ENCODE results near the gene SEZ6L. TPM values are rescaled to one million over a fixed set of nuclear protein-coding genes. Genes with fewer than 3 reads are reported as not detected.

Gene SEZ6L
- total RNA-seq, 4 donors from 2014 or later: 0.10 to 0.13 TPM; not detected in 2

DNA sequence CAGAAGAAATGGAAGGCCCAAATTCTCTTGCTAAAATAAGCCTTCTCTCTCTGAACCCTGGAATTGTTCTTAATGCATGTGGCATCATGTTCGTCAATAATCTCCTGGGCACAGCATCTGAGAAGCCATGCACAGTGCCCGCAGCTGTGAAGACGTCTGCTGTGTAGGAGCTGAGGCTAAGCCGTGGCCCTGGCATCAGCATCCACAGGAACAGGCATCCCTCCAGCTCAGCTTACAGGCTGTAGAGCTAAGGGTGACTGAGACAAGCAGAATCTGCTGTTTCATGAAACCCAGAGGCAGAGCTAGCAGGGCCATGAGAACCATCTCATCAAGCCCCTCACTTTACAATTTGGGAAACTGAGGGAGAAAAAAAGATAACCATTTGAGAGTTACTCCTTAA lies 60.6 kb downstream of the SEZ6L start:
- no peak for TF ChIP-seq POLR2A (IDR thresholded peaks at IDR 0.05)
- TF ChIP-seq, protein P1, sequence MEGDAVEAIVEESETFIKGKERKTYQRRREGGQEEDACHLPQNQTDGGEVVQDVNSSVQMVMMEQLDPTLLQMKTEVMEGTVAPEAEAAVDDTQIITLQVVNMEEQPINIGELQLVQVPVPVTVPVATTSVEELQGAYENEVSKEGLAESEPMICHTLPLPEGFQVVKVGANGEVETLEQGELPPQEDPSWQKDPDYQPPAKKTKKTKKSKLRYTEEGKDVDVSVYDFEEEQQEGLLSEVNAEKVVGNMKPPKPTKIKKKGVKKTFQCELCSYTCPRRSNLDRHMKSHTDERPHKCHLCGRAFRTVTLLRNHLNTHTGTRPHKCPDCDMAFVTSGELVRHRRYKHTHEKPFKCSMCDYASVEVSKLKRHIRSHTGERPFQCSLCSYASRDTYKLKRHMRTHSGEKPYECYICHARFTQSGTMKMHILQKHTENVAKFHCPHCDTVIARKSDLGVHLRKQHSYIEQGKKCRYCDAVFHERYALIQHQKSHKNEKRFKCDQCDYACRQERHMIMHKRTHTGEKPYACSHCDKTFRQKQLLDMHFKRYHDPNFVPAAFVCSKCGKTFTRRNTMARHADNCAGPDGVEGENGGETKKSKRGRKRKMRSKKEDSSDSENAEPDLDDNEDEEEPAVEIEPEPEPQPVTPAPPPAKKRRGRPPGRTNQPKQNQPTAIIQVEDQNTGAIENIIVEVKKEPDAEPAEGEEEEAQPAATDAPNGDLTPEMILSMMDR (IDR thresholded peaks at IDR 0.05 in 4 of 5, conservative IDR thresholded peaks at IDR 0.05 in 1 of 5): no peak
- in situ Hi-C loops (cut with MboI; ENCODE audit: low sequenced_read_pairs in 4 of 4): no loop called here
- H3K9me3 ChIP-seq: no peaks in the 10 kb centered on the region
- intact Hi-C loops (cut with DNase I; ENCODE audit: low total_unique reads): loop anchor here (10.0 kb wide), 1 partner anchor 55 kb away; no protein-coding TSS in a partner anchor
- ATAC-seq (peak; percentile 56 to 71), DNase-seq (peak; percentile 29 to 50)
- H3K4me1 ChIP-seq: peaks cover 61 to 65% of the 10 kb centered on the region in 2 donors
- H3K27me3 ChIP-seq: no peaks in the 10 kb centered on the region
- peak overlapping the region in 3 of 4 donors; percentile 15 to 68 (median 35) for H3K27ac ChIP-seq
- no peaks in the 10 kb centered on the region for H3K36me3 ChIP-seq
- H3K4me3 ChIP-seq: no peak overlapping the region

DNA sequence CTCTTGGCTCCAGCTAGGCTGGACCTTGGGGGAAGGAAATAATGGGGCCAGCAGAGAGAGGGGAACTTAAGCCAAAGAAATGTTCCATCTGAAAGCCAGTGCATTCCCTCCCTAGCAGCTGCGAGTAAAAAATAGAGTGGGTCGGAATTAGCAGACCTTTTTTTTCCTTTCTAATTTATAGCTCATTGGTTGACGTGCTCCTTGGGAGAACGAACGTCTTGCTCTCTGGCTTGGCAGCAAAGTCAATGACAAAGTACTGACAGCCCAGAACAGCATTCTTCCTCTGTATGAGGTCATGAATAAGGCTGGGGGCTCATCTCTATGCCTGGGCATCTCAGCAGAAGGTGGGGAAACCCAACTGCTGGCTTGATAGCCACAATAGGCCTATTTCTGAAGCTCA lies 65.0 kb downstream of the SEZ6L start:
- H3K27me3 ChIP-seq: no peaks in the 10 kb centered on the region
- intact Hi-C loops (cut with DNase I; ENCODE audit: low total_unique reads): no loop called here

DNA sequence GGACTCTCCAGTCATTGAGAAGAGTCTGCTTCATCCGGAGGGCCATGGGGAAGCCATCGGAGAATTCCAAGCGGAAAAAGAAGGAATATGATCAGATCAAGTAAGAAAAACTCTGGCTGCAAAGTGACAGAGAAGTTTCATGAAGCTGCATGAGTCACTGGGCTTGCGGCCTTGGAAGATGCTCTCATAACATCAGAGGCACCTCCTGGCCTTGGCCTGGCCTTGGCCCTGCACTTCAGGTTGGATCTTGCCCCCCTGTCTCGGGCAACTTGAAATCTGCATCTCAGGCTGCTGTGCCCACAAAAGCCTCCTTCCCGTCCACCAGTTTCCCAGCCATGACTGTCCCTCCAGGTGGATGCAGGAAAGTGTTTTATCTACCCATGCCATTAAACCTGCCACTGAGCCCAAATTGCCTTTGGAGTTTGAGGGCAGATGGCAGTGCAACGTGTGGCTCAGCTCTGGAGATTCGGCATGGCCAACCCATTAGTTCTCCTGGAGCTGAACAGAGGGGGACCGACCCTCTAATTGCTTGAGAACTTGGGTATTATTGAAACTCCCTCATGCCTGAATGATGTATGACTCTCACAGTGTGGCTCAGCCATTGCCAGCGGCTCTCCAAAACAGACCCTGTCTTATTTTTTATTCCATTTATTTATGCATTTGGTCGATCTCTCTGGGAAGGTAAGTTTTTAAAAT lies 66.7 kb downstream of the SEZ6L start:
- ATAC-seq (no peak), DNase-seq (peak in 1 of 2 donors; percentile 11)
- Histone ChIP-seq H3K36me3 (no peaks in the 10 kb centered on the region), H3K27ac (peak overlapping the region in 1 of 4 donors; percentile 55), H3K9me3 (no peaks in the 10 kb centered on the region), H3K4me1 (peaks cover 36 to 38% of the 10 kb centered on the region in 2 donors), H3K27me3 (no peaks in the 10 kb centered on the region), H3K4me3 (no peak overlapping the region)
- TF ChIP-seq, protein P1 (IDR thresholded peaks at IDR 0.05 in 4 of 5, conservative IDR thresholded peaks at IDR 0.05 in 1 of 5): no peak
- TF ChIP-seq POLR2A (IDR thresholded peaks at IDR 0.05): no peak
- intact Hi-C loops (cut with DNase I; ENCODE audit: low total_unique reads): loop anchor here (5.0 kb wide), 1 partner anchor 86 kb away; no protein-coding TSS in a partner anchor
- in situ Hi-C loops (cut with MboI; ENCODE audit: low sequenced_read_pairs in 4 of 4): no loop called here

More for the DNA sequence above, 65.0 kb downstream of the SEZ6L start:
- peaks cover 52 to 54% of the 10 kb centered on the region in 2 donors for H3K4me1 ChIP-seq
- H3K27ac ChIP-seq: peak overlapping the region; percentile 14 to 69 (median 36)
- no peaks in the 10 kb centered on the region for H3K36me3 ChIP-seq
- TF ChIP-seq, protein P1 (IDR thresholded peaks at IDR 0.05 in 4 of 5, conservative IDR thresholded peaks at IDR 0.05 in 1 of 5): no peak
- TF ChIP-seq POLR2A (IDR thresholded peaks at IDR 0.05): no peak
- no peak overlapping the region for H3K4me3 ChIP-seq
- ATAC-seq: peak; percentile 77 to 86
- in situ Hi-C loops (cut with MboI; ENCODE audit: low sequenced_read_pairs in 4 of 4): no loop called here
- peak in 1 of 2 donors; percentile 14 for DNase-seq
- no peaks in the 10 kb centered on the region for H3K9me3 ChIP-seq

DNA sequence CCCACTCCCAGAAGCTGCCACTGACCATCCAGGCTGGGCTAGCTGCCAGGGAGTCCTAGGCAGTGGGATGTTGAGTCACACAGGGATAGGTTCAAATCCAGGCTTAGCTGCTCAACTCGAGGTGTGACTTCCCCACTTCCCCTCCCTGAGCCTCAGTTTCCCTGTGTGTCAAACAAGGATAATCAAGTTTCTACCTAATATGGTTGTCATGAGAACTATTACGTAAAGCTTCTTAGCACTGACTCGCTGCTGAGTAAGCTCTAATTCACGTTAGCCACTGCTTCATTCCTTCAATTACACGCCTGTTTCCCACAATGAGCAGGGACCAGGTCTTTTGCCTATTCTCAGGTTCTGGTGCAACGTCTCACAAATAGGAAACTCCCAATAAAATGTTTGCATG lies 67.7 kb downstream of the SEZ6L start:
- intact Hi-C loops (cut with DNase I; ENCODE audit: low total_unique reads) (loop anchor here (5.0 kb wide), 1 partner anchor 85 kb away; no protein-coding TSS in a partner anchor), in situ Hi-C loops (cut with MboI; ENCODE audit: low sequenced_read_pairs in 4 of 4) (no loop called here)
- DNase-seq: no peak
- no peak for ATAC-seq
- TF ChIP-seq, protein P1 (IDR thresholded peaks at IDR 0.05 in 4 of 5, conservative IDR thresholded peaks at IDR 0.05 in 1 of 5): no peak
- TF ChIP-seq POLR2A (IDR thresholded peaks at IDR 0.05): no peak
- Histone ChIP-seq H3K4me1 (peaks cover 27 to 28% of the 10 kb centered on the region in 2 donors), H3K9me3 (no peaks in the 10 kb centered on the region), H3K27me3 (no peaks in the 10 kb centered on the region), H3K36me3 (no peaks in the 10 kb centered on the region), H3K4me3 (no peak overlapping the region), H3K27ac (no peak overlapping the region)
